Kidney (tissue), 14 donors: Measurements from ENCODE around the gene NEGR1. TPM values are rescaled to one million over a fixed set of nuclear protein-coding genes. Genes with fewer than 3 reads are reported as not detected.

Experiments
- DNase-seq, 5 donors: peaks; one replicate each; pipeline ENCODE4 v3.0.0-alpha.2; 2013 to 2020
- FAIRE-seq: peaks from 2 replicates; lab custom pipeline; 2012; peaks lifted over from hg19 to GRCh38; lab: Jason Lieb, UNC
- H3K27ac ChIP-seq, 2 donors: one replicate each; pipeline ENCODE4 v1.7.0; 2013; ENCODE audit warnings: low read depth in 2 of 2, low read length in 2 of 2, inconsistent platforms in 1 of 2
- H3K27me3 ChIP-seq: one replicate; pipeline ENCODE4 v1.7.1; 2013; ENCODE audit warnings: low read length, inconsistent platforms; ENCODE audit not compliant: control insufficient read depth, insufficient read depth
- H3K36me3 ChIP-seq, 3 donors: one replicate each; pipeline versions ENCODE4 v1.7.0 to v1.7.1; 2013; ENCODE audit warnings: low read length in 3 of 3, control low read depth in 1 of 3, inconsistent platforms in 1 of 3; ENCODE audit not compliant: insufficient read depth in 3 of 3, control insufficient read depth in 2 of 3
- H3K4me1 ChIP-seq, 3 donors: one replicate each; pipeline versions ENCODE4 v1.7.0 to v1.7.1; 2013; ENCODE audit warnings: low read length in 3 of 3, inconsistent platforms in 1 of 3, low read depth in 1 of 3; ENCODE audit not compliant: control insufficient read depth in 2 of 3, insufficient read depth in 2 of 3
- H3K4me3 ChIP-seq, 3 donors: one replicate each; pipeline versions ENCODE4 v1.7.0 to v1.8.1; 2013; ENCODE audit warnings: low read length in 3 of 3, control low read depth in 1 of 3, inconsistent platforms in 1 of 3
- H3K9ac ChIP-seq, 3 donors: one replicate each; pipeline versions ENCODE4 v1.7.0 to v1.7.1; 2013; ENCODE audit warnings: low read length in 3 of 3, control low read depth in 1 of 3, inconsistent platforms in 1 of 3
- H3K9me3 ChIP-seq, 3 donors: one replicate each; pipeline versions ENCODE4 v1.7.0 to v1.7.1; 2013; ENCODE audit warnings: low read length in 3 of 3, control low read depth in 1 of 3, inconsistent platforms in 1 of 3; ENCODE audit not compliant: control insufficient read depth in 2 of 3, insufficient read depth in 1 of 3
- CTCF ChIP-seq: IDR thresholded peaks from 3 replicates; pipeline ENCODE4 v1.5.1; 2012; ENCODE audit warnings: mild to moderate bottlenecking, moderate library complexity, borderline replicate concordance; ENCODE audit not compliant: insufficient read depth; ENCODE audit errors: extremely low read depth
- intact Hi-C: fragments of 100-400 bp; cut with DNase I; formaldehyde crosslinking; loops from one replicate; pipeline ENCODE4 v1.11.1; 2022
- polyA plus RNA-seq: library from polyadenylated mRNA; stranded (reverse); fragments of 350-450 nt; fragmentation: Illumina TruSeq; extraction: RNeasy Lipid Tissue Mini Kit (QIAGEN cat#74804); gene quantifications from one replicate; pipeline ENCODE4 v1.2.3, GENCODE V29; 2014; ENCODE audit warnings: low read depth, low replicate concordance; ENCODE audit not compliant: insufficient read depth
- total RNA-seq: library from RNA; stranded (reverse); fragmentation: NEBNext Ultra II Directional; extraction: Animal tissue kit (Norgen Biotek cat#: 25700); gene quantifications from one replicate; pipeline ENCODE4 v1.2.1, GENCODE V29; 2021
- donor health status: control.
- donor health status: control.
- donor health status: control.
- donor health status: control.
- donor health status: control.
- donor health status: DM: yes; HTN: yes; CAD: no.
- donor health status: Normal renal cell carcinoma (clear cell type).

The NEGR1 gene
- total and polyA plus RNA-seq, 2 donors from 2014 or later = 3.0 to 10.2 TPM

GRCh38 chr1:71522721-71523120 is 759.6 kb downstream of the NEGR1 start:
- Histone ChIP-seq H3K36me3 (no peaks in the 10 kb centered on the region), H3K4me1 (no peaks in the 10 kb centered on the region), H3K27ac (no peak overlapping the region), H3K9me3 (no peaks in the 10 kb centered on the region), H3K9ac (no peak overlapping the region), H3K27me3 (no peaks in the 10 kb centered on the region), H3K4me3 (no peak overlapping the region)
- FAIRE-seq (no peak), DNase-seq (no peak)
- intact Hi-C loops = no loop called here
- no peak for TF ChIP-seq CTCF

- Histone ChIP-seq H3K9me3 (no peaks in the 10 kb centered on the region), H3K9ac (no peak overlapping the region), H3K4me3 (no peak overlapping the region), H3K4me1 (no peaks in the 10 kb centered on the region), H3K27me3 (no peaks in the 10 kb centered on the region), H3K27ac (no peak overlapping the region), H3K36me3 (no peaks in the 10 kb centered on the region)
- DNase-seq (peak in 3 of 5 donors; percentile 12 to 47 (median 31)), FAIRE-seq (peak; percentile 39)
- intact Hi-C loops = no loop called here
- peak; percentile 26 for TF ChIP-seq CTCF
Observed at GRCh38 chr1:71521655-71522264, 760.6 kb downstream of the NEGR1 start.

- Histone ChIP-seq H3K9ac (no peak overlapping the region), H3K9me3 (no peaks in the 10 kb centered on the region), H3K27ac (no peak overlapping the region), H3K4me3 (no peak overlapping the region), H3K36me3 (no peaks in the 10 kb centered on the region), H3K4me1 (no peaks in the 10 kb centered on the region), H3K27me3 (no peaks in the 10 kb centered on the region)
- intact Hi-C loops = no loop called here
- no peak for TF ChIP-seq CTCF
- DNase-seq (no peak), FAIRE-seq (no peak)
Observed at GRCh38 chr1:71511505-71511904, 770.8 kb downstream of the NEGR1 start.

- no peaks in the 10 kb centered on the region for H3K9me3 ChIP-seq
- FAIRE-seq (no peak), DNase-seq (no peak)
- no peak for TF ChIP-seq CTCF
- no peaks in the 10 kb centered on the region for H3K36me3 ChIP-seq
- no peaks in the 10 kb centered on the region for H3K4me1 ChIP-seq
- intact Hi-C loops = no loop called here
- no peaks in the 10 kb centered on the region for H3K27me3 ChIP-seq
- no peak overlapping the region for H3K9ac ChIP-seq
- H3K27ac ChIP-seq = no peak overlapping the region
- no peak overlapping the region for H3K4me3 ChIP-seq
Observed at GRCh38 chr1:71510725-71511124, 771.6 kb downstream of the NEGR1 start.
